Endodermal cell (in vitro differentiated cells): ENCODE results near the gene UBR1. TPM values are rescaled to one million over a fixed set of nuclear protein-coding genes. Genes with fewer than 3 reads are reported as not detected.
"Not testable (repeated sequence)": the region's sequence is repeated elsewhere in the genome, so short reads cannot be mapped to it uniquely, and the experiment has no call there.

Source experiments
- DNase-seq: peaks from one replicate; pipeline ENCODE4 v3.0.0-alpha.2; 2017
- H3K27ac ChIP-seq: 2 replicates; pipeline ENCODE4 v1.5.1; 2013; ENCODE audit warnings: mild to moderate bottlenecking, low read depth, low read length, moderate library complexity
- H3K27me3 ChIP-seq: 2 replicates; pipeline ENCODE4 v1.6.1; 2013; ENCODE audit warnings: mild to moderate bottlenecking, low read length, moderate library complexity; ENCODE audit not compliant: insufficient read depth, control insufficient read depth, poor library complexity, severe bottlenecking
- H3K36me3 ChIP-seq: 2 replicates; pipeline ENCODE4 v1.7.0; 2013; ENCODE audit warnings: mild to moderate bottlenecking, low read length, moderate library complexity; ENCODE audit not compliant: control insufficient read depth, insufficient read depth
- H3K4me1 ChIP-seq: one replicate; pipeline ENCODE4 v1.7.0; 2013; ENCODE audit warnings: low read length; ENCODE audit not compliant: control insufficient read depth, insufficient read depth
- H3K4me3 ChIP-seq: 2 replicates; pipeline ENCODE4 v1.5.1; 2013; ENCODE audit warnings: mild to moderate bottlenecking, low read length, moderate library complexity
- H3K9ac ChIP-seq: 2 replicates; pipeline ENCODE4 v1.6.1; 2013; ENCODE audit warnings: mild to moderate bottlenecking, low read length, moderate library complexity; ENCODE audit not compliant: poor library complexity, severe bottlenecking; ENCODE audit errors: extremely low read depth
- H3K9me3 ChIP-seq: 2 replicates; pipeline ENCODE4 v1.6.1; 2013; ENCODE audit warnings: mild to moderate bottlenecking, low read length, moderate library complexity; ENCODE audit not compliant: control insufficient read depth
- H3K27ac Mint-ChIP-seq: 2 replicates; pipeline ENCODE4 v1.8.0; 2020; ENCODE audit warnings: mixed read lengths
- H3K27me3 Mint-ChIP-seq: 2 replicates; pipeline ENCODE4 v1.8.0; 2021; ENCODE audit warnings: mild to moderate bottlenecking, mixed read lengths; ENCODE audit not compliant: insufficient read depth
- H3K36me3 Mint-ChIP-seq: 2 replicates; pipeline ENCODE4 v1.8.0; 2020; ENCODE audit warnings: low read depth, mixed read lengths
- H3K4me1 Mint-ChIP-seq: 2 replicates; pipeline ENCODE4 v1.8.0; 2020; ENCODE audit warnings: mixed read lengths
- H3K4me3 Mint-ChIP-seq: 2 replicates; pipeline ENCODE4 v1.8.0; 2020; ENCODE audit warnings: mild to moderate bottlenecking, moderate library complexity, mixed read lengths
- H3K9me3 Mint-ChIP-seq: 2 replicates; pipeline ENCODE4 v1.8.0; 2020; ENCODE audit warnings: mild to moderate bottlenecking, mixed read lengths
- WGBS, 2 experiments: methylation state at CpG; one replicate each; pipeline versions ENCODE4 v1.1.5 to v1.1.7; 2013; ENCODE audit warnings: missing lambda C conversion rate in 2 of 2, mixed read lengths in 1 of 2; ENCODE audit not compliant: insufficient coverage in 1 of 2, insufficient read length in 1 of 2; 5-methylcytosine and 5-hydroxymethylcytosine counted together
- total RNA-seq, 2 donors: library from RNA; stranded (reverse); fragmentation: NEBNext Ultra II Directional in 1 of 2; extraction: Animal tissue kit (Norgen Biotek cat#: 25700) in 1 of 2; gene quantifications; 2 replicates in 1 of 2; 3 replicates in 1 of 2; pipeline ENCODE4 v1.2.1, GENCODE V29; 2021
- TF ChIP-seq, protein P1 (sequence below): fragments of 200-600 bp; sonication (generic); conservative IDR thresholded peaks from 2 replicates; pipeline ENCODE4 v1.5.0; 2021; ENCODE audit warnings: antibody characterized with exemption, mild to moderate bottlenecking

Gene UBR1
- total RNA-seq, 2 donors from 2014 or later, result 30.3 to 30.9 TPM

DNA sequence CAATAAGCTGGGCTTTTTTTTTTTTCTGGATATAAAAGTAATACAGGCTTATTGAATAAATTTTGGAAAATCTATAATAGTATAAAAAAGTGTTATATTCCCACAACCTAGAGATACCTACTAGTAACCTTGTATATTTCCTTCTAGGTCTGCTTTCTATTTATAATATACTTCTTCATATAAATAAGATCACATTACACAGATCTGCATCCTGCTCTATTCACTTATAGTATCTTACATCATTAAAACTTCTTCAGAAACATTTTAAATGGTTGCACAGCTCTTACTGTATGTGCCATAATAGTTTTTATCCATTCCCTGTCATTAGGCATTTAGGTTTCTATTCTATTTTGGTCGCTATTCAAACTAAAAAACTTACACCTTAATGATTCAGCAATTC, 98.3 kb downstream of the UBR1 start:
- no peak overlapping the region for H3K27ac Mint-ChIP-seq
- 89 to 100% methylated on average over 1 of the region's 1 CpG for whole genome bisulfite sequencing, 2 experiments
- Histone ChIP-seq H3K27ac (no peak overlapping the region), H3K9ac (no peak overlapping the region), H3K27me3 (no peaks in the 10 kb centered on the region), H3K36me3 (peaks cover 67% of the 10 kb centered on the region), H3K4me1 (no peaks in the 10 kb centered on the region), H3K9me3 (peaks cover 66% of the 10 kb centered on the region), H3K4me3 (no peak overlapping the region)
- H3K27me3 Mint-ChIP-seq, result no peaks in the 10 kb centered on the region
- H3K9me3 Mint-ChIP-seq, result peaks cover 23% of the 10 kb centered on the region
- TF ChIP-seq, protein P1, sequence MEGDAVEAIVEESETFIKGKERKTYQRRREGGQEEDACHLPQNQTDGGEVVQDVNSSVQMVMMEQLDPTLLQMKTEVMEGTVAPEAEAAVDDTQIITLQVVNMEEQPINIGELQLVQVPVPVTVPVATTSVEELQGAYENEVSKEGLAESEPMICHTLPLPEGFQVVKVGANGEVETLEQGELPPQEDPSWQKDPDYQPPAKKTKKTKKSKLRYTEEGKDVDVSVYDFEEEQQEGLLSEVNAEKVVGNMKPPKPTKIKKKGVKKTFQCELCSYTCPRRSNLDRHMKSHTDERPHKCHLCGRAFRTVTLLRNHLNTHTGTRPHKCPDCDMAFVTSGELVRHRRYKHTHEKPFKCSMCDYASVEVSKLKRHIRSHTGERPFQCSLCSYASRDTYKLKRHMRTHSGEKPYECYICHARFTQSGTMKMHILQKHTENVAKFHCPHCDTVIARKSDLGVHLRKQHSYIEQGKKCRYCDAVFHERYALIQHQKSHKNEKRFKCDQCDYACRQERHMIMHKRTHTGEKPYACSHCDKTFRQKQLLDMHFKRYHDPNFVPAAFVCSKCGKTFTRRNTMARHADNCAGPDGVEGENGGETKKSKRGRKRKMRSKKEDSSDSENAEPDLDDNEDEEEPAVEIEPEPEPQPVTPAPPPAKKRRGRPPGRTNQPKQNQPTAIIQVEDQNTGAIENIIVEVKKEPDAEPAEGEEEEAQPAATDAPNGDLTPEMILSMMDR, result no peak
- peaks cover 75% of the 10 kb centered on the region for H3K36me3 Mint-ChIP-seq
- no peak overlapping the region for H3K4me3 Mint-ChIP-seq
- no peaks in the 10 kb centered on the region for H3K4me1 Mint-ChIP-seq
- DNase-seq, result no peak

DNA sequence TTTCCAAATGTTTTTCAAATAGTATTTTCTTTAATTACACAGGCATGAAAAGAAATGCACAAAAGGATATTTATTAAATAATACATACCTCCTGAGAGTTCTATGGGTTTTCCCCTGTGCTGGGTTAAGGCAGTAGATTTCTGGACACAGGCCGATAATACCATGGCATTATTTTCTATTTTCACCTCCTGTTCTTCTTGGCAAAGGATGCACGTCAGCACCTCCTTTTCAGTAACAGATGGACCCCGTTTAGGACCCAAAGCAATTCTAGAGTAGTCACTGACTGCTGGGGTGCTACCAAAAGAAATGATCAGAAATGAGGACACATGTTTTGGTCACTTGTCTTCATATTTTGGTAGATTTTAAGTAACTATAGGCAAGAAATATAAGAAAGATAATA, 98.8 kb downstream of the UBR1 start:
- Mint-ChIP-seq H3K4me1 (no peaks in the 10 kb centered on the region), H3K9me3 (peaks cover 23% of the 10 kb centered on the region), H3K4me3 (no peak overlapping the region), H3K27ac (no peak overlapping the region), H3K36me3 (peaks cover 75% of the 10 kb centered on the region), H3K27me3 (no peaks in the 10 kb centered on the region)
- Histone ChIP-seq H3K36me3 (peaks cover 67% of the 10 kb centered on the region), H3K27me3 (no peaks in the 10 kb centered on the region), H3K9ac (no peak overlapping the region), H3K27ac (no peak overlapping the region), H3K9me3 (peaks cover 61% of the 10 kb centered on the region), H3K4me3 (no peak overlapping the region), H3K4me1 (no peaks in the 10 kb centered on the region)
- TF ChIP-seq, protein P1, result no peak
- WGBS, 2 experiments, result 85 to 96% methylated on average over 3 of the region's 3 CpGs
- DNase-seq, result no peak

DNA sequence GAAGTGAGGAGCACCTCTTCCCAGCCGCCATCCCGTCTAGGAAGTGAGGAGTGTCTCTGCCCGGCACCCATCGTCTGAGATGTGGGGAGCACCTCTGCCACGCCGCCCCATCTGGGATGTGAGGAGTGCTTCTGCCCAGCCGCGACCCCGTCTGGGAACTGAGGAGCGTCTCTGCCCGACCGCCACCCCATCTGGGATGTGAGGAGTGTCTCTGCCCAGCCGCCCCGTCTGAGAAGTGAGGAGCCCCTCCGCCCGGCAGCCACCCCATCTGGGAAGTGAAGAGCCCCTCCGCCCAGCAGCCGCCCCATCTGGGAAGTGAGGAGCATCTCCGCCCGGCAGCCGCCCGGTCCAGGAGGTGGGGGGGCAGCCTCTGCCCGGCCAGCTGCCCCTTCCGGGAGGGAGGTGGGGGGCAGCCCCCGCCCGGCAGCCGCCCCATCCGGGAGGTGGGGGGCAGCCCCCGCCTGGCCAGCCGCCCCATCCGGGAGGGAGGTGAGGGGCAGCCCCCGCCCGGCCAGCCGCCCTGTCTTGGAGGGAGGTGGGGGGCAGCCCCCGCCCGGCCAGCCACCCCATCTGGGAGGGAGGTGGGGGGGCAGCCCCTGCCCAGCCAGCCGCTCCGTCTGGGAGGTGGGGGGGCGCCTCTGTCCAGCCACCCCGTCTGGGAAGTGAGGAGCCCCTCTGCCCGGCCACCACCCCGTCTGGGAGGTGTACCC, 100.8 kb downstream of the UBR1 start:
- not testable (repeated sequence) for DNase-seq, H3K27ac Mint-ChIP-seq
- whole genome bisulfite sequencing, 2 experiments, result 94% methylated on average over 29 of the region's 42 CpGs; no CpG with 5 or more reads in 1 of the 2 experiments

More for the DNA sequence above, 100.8 kb downstream of the UBR1 start:
- not testable (repeated sequence) for H3K4me3 ChIP-seq, H3K27ac ChIP-seq, H3K4me3 Mint-ChIP-seq, H3K27me3 Mint-ChIP-seq, H3K27me3 ChIP-seq, H3K9ac ChIP-seq, H3K4me1 ChIP-seq, H3K4me1 Mint-ChIP-seq
- Histone ChIP-seq H3K9me3 (peaks cover 46% of the 10 kb centered on the region), H3K36me3 (peaks cover 59% of the 10 kb centered on the region)
- peaks cover 60% of the 10 kb centered on the region for H3K36me3 Mint-ChIP-seq
- H3K9me3 Mint-ChIP-seq, result peaks cover 23% of the 10 kb centered on the region
